ENCODE data around the gene RERE.

RERE gene

GRCh38 chr1:8816264-8816663, 1.2 kb downstream of the RERE start:
- H3K4me1 ChIP-seq (ENCODE audit: control insufficient read depth, insufficient read depth, low read length), result peaks cover 13% of the 10 kb centered on the region
- no peaks in the 10 kb centered on the region for H3K36me3 ChIP-seq (ENCODE audit: control insufficient read depth in 2 of 2, insufficient read depth in 1 of 2, low read length in 2 of 2)
- TF ChIP-seq ZNF366 (tag by site-specific recombination; conservative IDR thresholded peaks at IDR 0.05) (0 out of 2 replicates have a peak, but pooled peaks have one; percentile 35), ZNF560 (tag by site-specific recombination; IDR thresholded peaks at IDR 0.05; ENCODE audit: borderline replicate concordance) (no peak), ZSCAN30 (tag by site-specific recombination; IDR thresholded peaks at IDR 0.05) (no peak), ZNF571 (tag by site-specific recombination; IDR thresholded peaks at IDR 0.05) (no peak), ZNF555 (tag by site-specific recombination; conservative IDR thresholded peaks at IDR 0.05) (no peak), ZNF221 (tag by site-specific recombination; IDR thresholded peaks at IDR 0.05; ENCODE audit: borderline replicate concordance) (no peak), ZFP41 (tag by site-specific recombination; IDR thresholded peaks at IDR 0.05; ENCODE audit: borderline replicate concordance) (no peak), ZNF48 (tag by site-specific recombination; IDR thresholded peaks at IDR 0.05) (no peak), PRDM6 (tag by site-specific recombination; IDR thresholded peaks at IDR 0.05) (peak; percentile 88), ZNF433 (tag by site-specific recombination; IDR thresholded peaks at IDR 0.05; ENCODE audit: low read depth) (no peak), BCL11B (tag by site-specific recombination; IDR thresholded peaks at IDR 0.05; ENCODE audit: low read depth) (no peak), SCRT1 (tag by site-specific recombination; IDR thresholded peaks at IDR 0.05; ENCODE audit: borderline replicate concordance) (no peak), ZNF37A (tag by site-specific recombination; IDR thresholded peaks at IDR 0.05) (no peak), PRDM1 (tag by site-specific recombination; IDR thresholded peaks at IDR 0.05) (peak; percentile 46; the same call in 1 of the 2 replicates)
- TF ChIP-seq, protein P1, sequence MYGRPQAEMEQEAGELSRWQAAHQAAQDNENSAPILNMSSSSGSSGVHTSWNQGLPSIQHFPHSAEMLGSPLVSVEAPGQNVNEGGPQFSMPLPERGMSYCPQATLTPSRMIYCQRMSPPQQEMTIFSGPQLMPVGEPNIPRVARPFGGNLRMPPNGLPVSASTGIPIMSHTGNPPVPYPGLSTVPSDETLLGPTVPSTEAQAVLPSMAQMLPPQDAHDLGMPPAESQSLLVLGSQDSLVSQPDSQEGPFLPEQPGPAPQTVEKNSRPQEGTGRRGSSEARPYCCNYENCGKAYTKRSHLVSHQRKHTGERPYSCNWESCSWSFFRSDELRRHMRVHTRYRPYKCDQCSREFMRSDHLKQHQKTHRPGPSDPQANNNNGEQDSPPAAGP (tag by site-specific recombination; IDR thresholded peaks at IDR 0.05), result no peak
- POLR2A ChIA-PET, result interaction anchor here (0.6 to 1.8 kb wide), 4 partner anchors 10 to 200 kb away, joined by 3 to 13 read pairs (median 5); partner anchors contain the start of gene ENO1
- H3K4me3 ChIP-seq (ENCODE audit: low read depth, low read length), result peak overlapping the region; percentile 89
- CTCF ChIA-PET, result interaction anchor here (0.9 to 1.9 kb wide), 5 partner anchors 13 to 116 kb away, joined by 3 to 22 read pairs (median 4); no protein-coding TSS in a partner anchor
- H3K9me3 ChIP-seq (ENCODE audit: control insufficient read depth, insufficient read depth, low read depth, low read length), result no peaks in the 10 kb centered on the region
- peak overlapping the region; percentile 97 for H3K27ac ChIP-seq (ENCODE audit: extremely low read depth, low read depth, low read length)

DNA sequence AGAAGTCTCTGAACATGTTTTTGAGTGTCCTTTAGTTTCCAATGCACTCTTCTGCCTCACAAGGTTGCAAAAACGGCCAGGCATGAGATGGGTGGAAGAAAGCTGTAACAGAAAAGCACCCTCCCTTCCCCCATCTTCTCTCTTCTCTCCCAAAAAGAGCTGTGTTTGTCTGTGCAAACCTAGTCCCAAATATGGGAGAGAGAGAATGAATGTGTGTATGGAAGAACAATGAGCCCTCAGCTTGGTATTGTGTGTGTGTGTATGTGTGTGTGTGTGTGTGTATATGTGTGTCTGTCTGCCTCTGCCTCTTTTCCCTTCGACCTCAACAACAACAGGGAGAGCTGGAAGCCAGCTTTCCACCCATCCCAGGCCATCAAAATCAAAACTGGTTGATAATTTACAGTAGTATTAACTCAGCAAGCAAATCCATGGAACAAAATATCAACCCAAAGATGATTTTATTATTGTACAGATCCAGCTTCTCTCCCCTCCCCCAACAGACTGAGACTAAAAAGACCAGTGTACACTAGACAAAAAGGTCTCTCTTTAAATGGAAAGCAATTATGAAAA, 1.8 kb downstream of the RERE start:
- peaks cover 13% of the 10 kb centered on the region for H3K4me1 ChIP-seq (ENCODE audit: control insufficient read depth, insufficient read depth, low read length)
- H3K4me3 ChIP-seq (ENCODE audit: low read depth, low read length), result peak overlapping the region; percentile 89
- CTCF ChIA-PET, result interaction anchor here (0.5 to 1.9 kb wide), 12 partner anchors 12 to 255 kb away, joined by 3 to 22 read pairs (median 3); no protein-coding TSS in a partner anchor
- no peaks in the 10 kb centered on the region for H3K9me3 ChIP-seq (ENCODE audit: control insufficient read depth, insufficient read depth, low read depth, low read length)
- no peaks in the 10 kb centered on the region for H3K36me3 ChIP-seq (ENCODE audit: control insufficient read depth in 2 of 2, insufficient read depth in 1 of 2, low read length in 2 of 2)
- POLR2A ChIA-PET, result interaction anchor here (0.6 to 1.7 kb wide), 3 partner anchors 33 to 199 kb away, joined by 3 to 13 read pairs (median 4); partner anchors contain the start of gene ENO1
- peak overlapping the region; percentile 97 for H3K27ac ChIP-seq (ENCODE audit: extremely low read depth, low read depth, low read length)
- TF ChIP-seq, protein P2, sequence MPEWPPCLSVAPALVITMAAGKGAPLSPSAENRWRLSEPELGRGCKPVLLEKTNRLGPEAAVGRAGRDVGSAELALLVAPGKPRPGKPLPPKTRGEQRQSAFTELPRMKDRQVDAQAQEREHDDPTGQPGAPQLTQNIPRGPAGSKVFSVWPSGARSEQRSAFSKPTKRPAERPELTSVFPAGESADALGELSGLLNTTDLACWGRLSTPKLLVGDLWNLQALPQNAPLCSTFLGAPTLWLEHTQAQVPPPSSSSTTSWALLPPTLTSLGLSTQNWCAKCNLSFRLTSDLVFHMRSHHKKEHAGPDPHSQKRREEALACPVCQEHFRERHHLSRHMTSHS (tag by site-specific recombination; IDR thresholded peaks at IDR 0.05), result no peak
- TF ChIP-seq IKZF3 (tag by site-specific recombination; IDR thresholded peaks at IDR 0.05) (peak; percentile 29; the same call in 1 of the 2 replicates), ZNF121 (tag by site-specific recombination; IDR thresholded peaks at IDR 0.05) (no peak), ZNF2 (tag by site-specific recombination; IDR thresholded peaks at IDR 0.05) (peak; percentile 71; the same call in 1 of the 2 replicates), ZNF600 (tag by site-specific recombination; IDR thresholded peaks at IDR 0.05) (peak; percentile 60), ZBTB26 (tag by site-specific recombination; optimal IDR thresholded peaks at IDR 0.05) (no peak), BCL11A (tag by site-specific recombination; IDR thresholded peaks at IDR 0.05; ENCODE audit: low read depth) (0 out of 2 replicates have a peak, but pooled peaks have one; percentile 21), ZXDB (tag by site-specific recombination; IDR thresholded peaks at IDR 0.05) (peak; percentile 49), KLF8 (tag by site-specific recombination; IDR thresholded peaks at IDR 0.05) (peak; percentile 40; the same call in 1 of the 2 replicates), SP7 (tag by site-specific recombination; IDR thresholded peaks at IDR 0.05) (0 out of 2 replicates have a peak, but pooled peaks have one; percentile 45), ZNF335 (tag by site-specific recombination; conservative IDR thresholded peaks at IDR 0.05) (peak; percentile 33), PATZ1 (tag by site-specific recombination; IDR thresholded peaks at IDR 0.05) (peak; percentile 13; the same call in 1 of the 2 replicates), KLF16 (tag by site-specific recombination; IDR thresholded peaks at IDR 0.05) (peak; percentile 20; the same call in 1 of the 2 replicates)

Data from HEK293 (cell line).